GM12878 (cell line): ENCODE data around the gene TMEM30A. TPM values are rescaled to one million over a fixed set of nuclear protein-coding genes. Genes with fewer than 3 reads are reported as not detected.

Experiments
- IKZF1 ChIP-seq: fragments of 450-650 bp; conservative IDR thresholded peaks from 2 replicates; pipeline ENCODE4 v1.6.1; 2017; ENCODE audit warnings: antibody characterized with exemption, mild to moderate bottlenecking
- IKZF2 ChIP-seq, 2 experiments: fragments of 450-650 bp; IDR thresholded peaks; 2 replicates each; pipeline ENCODE4 v1.6.1; 2017; ENCODE audit warnings: mild to moderate bottlenecking in 2 of 2, moderate library complexity in 2 of 2
- KDM1A ChIP-seq: fragments of 200-600 bp; sonication (generic); IDR thresholded peaks from 2 replicates; pipeline ENCODE4 v1.6.1; 2016; ENCODE audit warnings: borderline replicate concordance
- LARP7 ChIP-seq: fragments of 450-650 bp; IDR thresholded peaks from 2 replicates; pipeline ENCODE4 v1.6.1; 2017; ENCODE audit warnings: mild to moderate bottlenecking
- NBN ChIP-seq: fragments of 450-650 bp; IDR thresholded peaks from 2 replicates; pipeline ENCODE4 v1.6.1; 2016
- RAD21 ChIP-seq: IDR thresholded peaks from 2 replicates; pipeline ENCODE4 v1.6.1; 2011; ENCODE audit warnings: mild to moderate bottlenecking, low read depth, low read length, moderate library complexity; ENCODE audit not compliant: insufficient read depth
- YY1 ChIP-seq: IDR thresholded peaks from 2 replicates; pipeline ENCODE4 v1.6.1; 2011; ENCODE audit warnings: low read depth, mild to moderate bottlenecking, low read length
- ZZZ3 ChIP-seq: IDR thresholded peaks from 2 replicates; pipeline ENCODE4 v1.6.1; 2011; ENCODE audit warnings: low read depth; ENCODE audit not compliant: control insufficient read depth, insufficient read length
- polyA plus RNA-seq, 11 experiments: library from polyadenylated mRNA; depleted of rRNA in 4 of 11; unstranded in 6 of 11; stranded (reverse) in 5 of 11; fragments of >200 nt; fragmentation: Nextera tagmentation in 4 of 11; fragmentation: Illumina TruSeq in 1 of 11; extraction: Ambion mirVana in 4 of 11; extraction: Trizol in 1 of 11; gene quantifications; 1 replicate in 1 of 11; 2 replicates in 10 of 11; pipeline versions ENCODE4 v1.2.1 to v1.2.3, GENCODE V29; 2011 to 2016; ENCODE audit warnings: inconsistent platforms in 2 of 11, missing spikeins in 2 of 11, low read depth in 1 of 11
- total RNA-seq, 4 experiments: library from RNA; depleted of rRNA in 3 of 4; stranded (reverse); fragments of >200 nt in 3 of 4; fragmentation: Illumina TruSeq in 1 of 4; extraction: Trizol in 1 of 4; gene quantifications; 2 replicates each; pipeline versions ENCODE4 v1.2.1 to v1.2.3, GENCODE V29; 2013 to 2021
- TF ChIP-seq, protein P1 (sequence below): fragments of 450-650 bp; formaldehyde crosslinking; IDR thresholded peaks from 2 replicates; pipeline ENCODE4 v1.5.0; 2022; ENCODE audit warnings: mild to moderate bottlenecking, missing genetic modification characterization
- TF ChIP-seq, protein P2 (sequence below): fragments of 450-650 bp; IDR thresholded peaks from 2 replicates; pipeline ENCODE4 v1.6.1; 2017; ENCODE audit warnings: mild to moderate bottlenecking, moderate library complexity
- TF ChIP-seq, protein P3 (sequence below), 3 experiments: IDR thresholded peaks in 2 of 3; conservative IDR thresholded peaks in 1 of 3; 2 replicates each; pipeline ENCODE4 v1.5.1; 2011; ENCODE audit warnings: low read depth in 3 of 3, low read length in 3 of 3, mild to moderate bottlenecking in 3 of 3, control low read depth in 2 of 3, moderate library complexity in 2 of 3, inconsistent platforms in 1 of 3, mixed read lengths in 1 of 3; ENCODE audit not compliant: control insufficient read depth in 2 of 3, insufficient read depth in 1 of 3; ENCODE audit errors: extremely low read depth in 1 of 3
- TF ChIP-seq, protein P4 (sequence below): IDR thresholded peaks from 2 replicates; pipeline ENCODE4 v1.6.1; 2012; ENCODE audit warnings: low read length, inconsistent platforms

TMEM30A gene
- total and polyA plus RNA-seq, 10 of the 15 experiments (the other 5 are each of a cell fraction or from before 2014, with no cell fraction given), result 11.9 to 61.6 (median 43.2) TPM

DNA sequence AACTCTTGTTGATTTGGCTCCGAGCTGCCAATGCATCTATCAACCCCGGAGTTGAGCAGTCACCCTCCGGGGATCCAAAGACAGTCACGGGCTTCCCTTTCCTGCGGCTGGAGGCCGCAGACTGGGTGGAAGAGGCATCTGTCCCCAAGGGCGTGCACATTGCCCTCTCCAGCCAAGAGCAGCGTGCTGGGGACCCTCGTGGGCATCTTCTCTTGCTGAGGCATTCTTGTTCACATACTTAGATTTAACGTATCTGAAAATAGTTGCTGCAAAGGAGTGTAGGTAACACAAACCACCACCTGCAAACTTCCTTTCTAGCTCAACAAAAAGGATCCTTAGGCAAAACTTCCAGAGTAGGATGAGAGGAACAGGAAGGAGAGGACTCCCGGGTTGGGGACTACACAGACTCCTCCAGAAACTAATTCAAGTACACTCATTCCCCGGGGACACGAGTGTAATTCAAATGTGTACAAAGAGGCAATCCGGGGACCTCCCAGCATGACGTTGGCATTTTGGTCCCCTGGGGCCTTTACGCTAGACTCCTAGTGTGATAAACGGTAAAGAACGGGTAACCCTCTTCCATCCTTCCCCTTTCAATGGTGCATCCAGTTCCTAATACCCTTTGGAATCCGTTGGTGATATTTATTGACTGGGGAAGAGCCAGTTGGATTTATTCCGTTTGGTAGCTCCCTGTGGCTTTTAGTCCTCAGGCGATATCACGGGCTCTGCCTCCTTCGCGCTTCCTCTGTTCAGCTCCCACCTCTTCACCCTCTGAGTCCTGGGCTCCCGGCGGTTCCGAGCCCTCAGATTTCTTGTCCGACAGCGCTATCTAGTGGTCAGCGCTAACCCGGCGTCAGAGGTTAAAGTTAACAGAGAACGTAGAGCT is 76.1 kb downstream of the TMEM30A start (continued):
- TF ChIP-seq, protein P1, sequence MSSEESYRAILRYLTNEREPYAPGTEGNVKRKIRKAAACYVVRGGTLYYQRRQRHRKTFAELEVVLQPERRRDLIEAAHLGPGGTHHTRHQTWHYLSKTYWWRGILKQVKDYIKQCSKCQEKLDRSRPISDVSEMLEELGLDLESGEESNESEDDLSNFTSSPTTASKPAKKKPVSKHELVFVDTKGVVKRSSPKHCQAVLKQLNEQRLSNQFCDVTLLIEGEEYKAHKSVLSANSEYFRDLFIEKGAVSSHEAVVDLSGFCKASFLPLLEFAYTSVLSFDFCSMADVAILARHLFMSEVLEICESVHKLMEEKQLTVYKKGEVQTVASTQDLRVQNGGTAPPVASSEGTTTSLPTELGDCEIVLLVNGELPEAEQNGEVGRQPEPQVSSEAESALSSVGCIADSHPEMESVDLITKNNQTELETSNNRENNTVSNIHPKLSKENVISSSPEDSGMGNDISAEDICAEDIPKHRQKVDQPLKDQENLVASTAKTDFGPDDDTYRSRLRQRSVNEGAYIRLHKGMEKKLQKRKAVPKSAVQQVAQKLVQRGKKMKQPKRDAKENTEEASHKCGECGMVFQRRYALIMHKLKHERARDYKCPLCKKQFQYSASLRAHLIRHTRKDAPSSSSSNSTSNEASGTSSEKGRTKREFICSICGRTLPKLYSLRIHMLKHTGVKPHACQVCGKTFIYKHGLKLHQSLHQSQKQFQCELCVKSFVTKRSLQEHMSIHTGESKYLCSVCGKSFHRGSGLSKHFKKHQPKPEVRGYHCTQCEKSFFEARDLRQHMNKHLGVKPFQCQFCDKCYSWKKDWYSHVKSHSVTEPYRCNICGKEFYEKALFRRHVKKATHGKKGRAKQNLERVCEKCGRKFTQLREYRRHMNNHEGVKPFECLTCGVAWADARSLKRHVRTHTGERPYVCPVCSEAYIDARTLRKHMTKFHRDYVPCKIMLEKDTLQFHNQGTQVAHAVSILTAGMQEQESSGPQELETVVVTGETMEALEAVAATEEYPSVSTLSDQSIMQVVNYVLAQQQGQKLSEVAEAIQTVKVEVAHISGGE (CRISPR knock-in tag), result no peak
- TF ChIP-seq RAD21 (peak; percentile 96), ZZZ3 (peak; percentile 6), LARP7 (0 out of 2 replicates have a peak, but pooled peaks have one; percentile 35), KDM1A (no peak), NBN (0 out of 2 replicates have a peak, but pooled peaks have one; percentile 20), YY1 (0 out of 2 replicates have a peak, but pooled peaks have one; percentile 30), IKZF2 (IDR thresholded peaks at IDR 0.05) (0 out of 4 replicates have a peak, but pooled peaks have one; percentile 17 to 35), IKZF1 (peak; percentile 45; the same call in 1 of the 2 replicates)
- TF ChIP-seq, protein P2, sequence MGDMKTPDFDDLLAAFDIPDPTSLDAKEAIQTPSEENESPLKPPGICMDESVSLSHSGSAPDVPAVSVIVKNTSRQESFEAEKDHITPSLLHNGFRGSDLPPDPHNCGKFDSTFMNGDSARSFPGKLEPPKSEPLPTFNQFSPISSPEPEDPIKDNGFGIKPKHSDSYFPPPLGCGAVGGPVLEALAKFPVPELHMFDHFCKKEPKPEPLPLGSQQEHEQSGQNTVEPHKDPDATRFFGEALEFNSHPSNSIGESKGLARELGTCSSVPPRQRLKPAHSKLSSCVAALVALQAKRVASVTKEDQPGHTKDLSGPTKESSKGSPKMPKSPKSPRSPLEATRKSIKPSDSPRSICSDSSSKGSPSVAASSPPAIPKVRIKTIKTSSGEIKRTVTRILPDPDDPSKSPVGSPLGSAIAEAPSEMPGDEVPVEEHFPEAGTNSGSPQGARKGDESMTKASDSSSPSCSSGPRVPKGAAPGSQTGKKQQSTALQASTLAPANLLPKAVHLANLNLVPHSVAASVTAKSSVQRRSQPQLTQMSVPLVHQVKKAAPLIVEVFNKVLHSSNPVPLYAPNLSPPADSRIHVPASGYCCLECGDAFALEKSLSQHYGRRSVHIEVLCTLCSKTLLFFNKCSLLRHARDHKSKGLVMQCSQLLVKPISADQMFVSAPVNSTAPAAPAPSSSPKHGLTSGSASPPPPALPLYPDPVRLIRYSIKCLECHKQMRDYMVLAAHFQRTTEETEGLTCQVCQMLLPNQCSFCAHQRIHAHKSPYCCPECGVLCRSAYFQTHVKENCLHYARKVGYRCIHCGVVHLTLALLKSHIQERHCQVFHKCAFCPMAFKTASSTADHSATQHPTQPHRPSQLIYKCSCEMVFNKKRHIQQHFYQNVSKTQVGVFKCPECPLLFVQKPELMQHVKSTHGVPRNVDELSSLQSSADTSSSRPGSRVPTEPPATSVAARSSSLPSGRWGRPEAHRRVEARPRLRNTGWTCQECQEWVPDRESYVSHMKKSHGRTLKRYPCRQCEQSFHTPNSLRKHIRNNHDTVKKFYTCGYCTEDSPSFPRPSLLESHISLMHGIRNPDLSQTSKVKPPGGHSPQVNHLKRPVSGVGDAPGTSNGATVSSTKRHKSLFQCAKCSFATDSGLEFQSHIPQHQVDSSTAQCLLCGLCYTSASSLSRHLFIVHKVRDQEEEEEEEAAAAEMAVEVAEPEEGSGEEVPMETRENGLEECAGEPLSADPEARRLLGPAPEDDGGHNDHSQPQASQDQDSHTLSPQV, result peak; percentile 41; the same call in 1 of the 2 replicates
- TF ChIP-seq, protein P3, sequence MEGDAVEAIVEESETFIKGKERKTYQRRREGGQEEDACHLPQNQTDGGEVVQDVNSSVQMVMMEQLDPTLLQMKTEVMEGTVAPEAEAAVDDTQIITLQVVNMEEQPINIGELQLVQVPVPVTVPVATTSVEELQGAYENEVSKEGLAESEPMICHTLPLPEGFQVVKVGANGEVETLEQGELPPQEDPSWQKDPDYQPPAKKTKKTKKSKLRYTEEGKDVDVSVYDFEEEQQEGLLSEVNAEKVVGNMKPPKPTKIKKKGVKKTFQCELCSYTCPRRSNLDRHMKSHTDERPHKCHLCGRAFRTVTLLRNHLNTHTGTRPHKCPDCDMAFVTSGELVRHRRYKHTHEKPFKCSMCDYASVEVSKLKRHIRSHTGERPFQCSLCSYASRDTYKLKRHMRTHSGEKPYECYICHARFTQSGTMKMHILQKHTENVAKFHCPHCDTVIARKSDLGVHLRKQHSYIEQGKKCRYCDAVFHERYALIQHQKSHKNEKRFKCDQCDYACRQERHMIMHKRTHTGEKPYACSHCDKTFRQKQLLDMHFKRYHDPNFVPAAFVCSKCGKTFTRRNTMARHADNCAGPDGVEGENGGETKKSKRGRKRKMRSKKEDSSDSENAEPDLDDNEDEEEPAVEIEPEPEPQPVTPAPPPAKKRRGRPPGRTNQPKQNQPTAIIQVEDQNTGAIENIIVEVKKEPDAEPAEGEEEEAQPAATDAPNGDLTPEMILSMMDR (IDR thresholded peaks at IDR 0.05 in 2 of 3, conservative IDR thresholded peaks at IDR 0.05 in 1 of 3; ENCODE audit: control insufficient read depth in 2 of 3, extremely low read depth in 1 of 3, insufficient read depth in 1 of 3, low read depth in 3 of 3, low read length in 3 of 3), result peak; percentile 82 to 96 (median 92)
- TF ChIP-seq, protein P4, sequence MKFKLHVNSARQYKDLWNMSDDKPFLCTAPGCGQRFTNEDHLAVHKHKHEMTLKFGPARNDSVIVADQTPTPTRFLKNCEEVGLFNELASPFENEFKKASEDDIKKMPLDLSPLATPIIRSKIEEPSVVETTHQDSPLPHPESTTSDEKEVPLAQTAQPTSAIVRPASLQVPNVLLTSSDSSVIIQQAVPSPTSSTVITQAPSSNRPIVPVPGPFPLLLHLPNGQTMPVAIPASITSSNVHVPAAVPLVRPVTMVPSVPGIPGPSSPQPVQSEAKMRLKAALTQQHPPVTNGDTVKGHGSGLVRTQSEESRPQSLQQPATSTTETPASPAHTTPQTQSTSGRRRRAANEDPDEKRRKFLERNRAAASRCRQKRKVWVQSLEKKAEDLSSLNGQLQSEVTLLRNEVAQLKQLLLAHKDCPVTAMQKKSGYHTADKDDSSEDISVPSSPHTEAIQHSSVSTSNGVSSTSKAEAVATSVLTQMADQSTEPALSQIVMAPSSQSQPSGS, result no peak
- TF ChIP-seq, all 136 proteins: peak for 18
